ENCODE measurements around the gene PRKCQ.

The PRKCQ gene

DNA sequence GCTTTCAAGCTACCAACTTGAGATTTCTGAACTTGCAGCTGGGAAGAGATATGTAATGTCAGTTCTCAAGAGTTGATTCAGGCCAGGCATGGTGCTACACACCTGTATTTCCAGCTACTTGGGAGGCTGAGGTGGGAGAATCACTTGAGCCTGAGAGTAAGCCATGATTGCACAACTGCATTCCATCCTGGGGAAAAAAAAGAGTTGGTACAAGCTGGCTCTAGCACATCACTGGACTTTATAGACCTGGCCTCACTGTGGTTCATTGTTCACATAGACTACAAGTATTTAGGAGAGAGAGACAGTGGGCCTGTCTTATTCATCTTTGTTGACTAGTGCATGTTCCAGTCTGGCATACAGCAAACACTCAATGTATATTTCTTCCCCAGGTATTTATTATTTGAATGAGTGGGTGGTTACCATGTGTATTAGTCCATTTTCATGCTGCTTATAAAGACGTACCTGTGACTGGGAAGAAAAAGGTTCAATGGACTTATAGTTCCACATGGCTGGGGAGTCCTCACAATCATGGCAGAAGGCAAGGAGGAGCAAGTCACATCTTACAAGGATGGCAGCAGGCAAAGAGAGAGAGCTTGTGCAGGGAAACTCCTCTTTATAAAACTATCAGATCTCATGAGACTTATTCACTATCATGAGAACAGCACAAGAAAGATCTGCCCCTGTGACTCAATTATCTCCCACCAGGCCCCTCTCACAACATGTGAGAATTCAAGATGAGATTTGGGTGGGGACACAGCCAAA, 200.9 kb downstream of the PRKCQ start:
- no peak for DNase-seq

Measured in activated CD4-positive, alpha-beta T cell treated with anti-CD3 and anti-CD28 coated beads for 4 hours (primary cell).